ENCODE measurements around the gene SPRR1A.

SPRR1A gene, protein sequence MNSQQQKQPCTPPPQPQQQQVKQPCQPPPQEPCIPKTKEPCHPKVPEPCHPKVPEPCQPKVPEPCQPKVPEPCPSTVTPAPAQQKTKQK

DNA sequence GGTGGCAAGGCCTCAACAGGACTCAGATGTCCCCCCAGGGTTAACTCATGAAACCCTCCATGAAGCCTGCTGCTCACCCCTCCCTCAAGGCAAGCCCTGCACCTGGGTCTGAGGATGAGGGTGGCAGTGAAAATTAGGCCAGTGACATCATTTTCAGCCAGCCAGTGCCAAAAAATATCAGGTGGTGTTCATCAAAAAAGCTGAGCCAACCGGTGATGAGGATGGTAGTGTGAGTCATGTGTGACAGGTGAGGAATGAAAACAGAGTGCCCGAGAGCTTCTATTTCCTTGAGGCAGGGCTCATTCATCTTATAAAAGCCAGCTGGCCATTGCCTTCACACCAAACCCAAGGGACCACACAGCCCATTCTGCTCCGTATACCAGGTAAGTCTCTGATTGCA, at the start of gene SPRR1A:
Gene SPRR1A (plus strand): TSS at position 339 of the 400 bp plus-strand sequence. CDS start 1,150 bp downstream, outside the sequence.
- no peak for DNase-seq (ENCODE audit: low spot score)

DNA sequence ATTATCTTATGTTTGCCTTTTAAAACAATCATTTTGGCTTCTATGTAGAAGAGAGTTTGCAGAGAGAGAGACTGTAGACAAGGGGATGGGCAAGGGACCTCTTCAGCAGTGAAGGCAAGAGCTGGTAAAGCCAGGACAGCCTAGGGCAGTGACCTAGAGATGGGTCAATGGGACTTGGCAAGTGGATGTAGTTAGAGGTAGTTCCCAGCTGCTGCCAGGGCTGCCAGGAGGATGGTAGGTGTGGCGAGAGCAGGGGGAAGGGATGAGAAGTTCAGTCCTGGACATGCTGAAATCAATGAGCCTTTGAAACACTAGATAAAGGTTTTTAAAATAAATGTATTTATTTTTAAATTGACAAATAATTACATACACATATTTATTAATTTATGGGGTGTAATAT, 43.3 kb upstream of the SPRR1A start:
- DNase-seq (ENCODE audit: low spot score): no peak

DNA sequence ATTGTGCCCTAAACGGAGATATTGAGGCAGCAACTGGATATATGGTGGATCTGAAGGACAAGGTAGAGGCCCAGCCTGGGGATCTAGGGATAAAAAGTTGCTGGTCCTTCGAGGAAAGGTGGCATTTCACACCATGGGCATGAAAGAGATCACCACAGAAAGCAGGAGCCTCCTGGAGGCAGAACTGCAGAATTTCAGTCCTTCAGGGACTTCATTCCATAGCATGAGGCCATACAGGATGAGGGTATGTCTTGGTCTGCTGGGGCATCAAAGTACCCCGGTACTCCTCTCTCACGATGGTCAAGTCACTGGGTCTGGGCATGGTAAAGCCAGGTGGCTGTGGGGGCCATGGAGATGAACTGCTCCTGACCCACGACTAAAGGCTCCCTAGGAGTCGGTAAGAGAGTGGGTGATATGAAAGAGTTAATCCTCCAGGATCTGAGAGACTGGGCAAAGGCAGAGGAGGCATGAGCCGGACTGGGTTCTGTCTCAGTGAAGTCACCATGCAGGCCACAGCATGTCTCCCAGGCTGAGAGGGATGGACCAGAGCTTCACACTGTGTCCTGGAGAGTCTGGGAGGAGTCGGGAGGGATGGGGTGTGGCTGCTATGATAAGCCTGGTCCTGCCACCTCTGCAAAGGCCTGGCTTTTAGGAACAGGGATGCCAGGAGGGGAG, 42.7 kb upstream of the SPRR1A start:
- DNase-seq (ENCODE audit: low spot score): no peak

DNA sequence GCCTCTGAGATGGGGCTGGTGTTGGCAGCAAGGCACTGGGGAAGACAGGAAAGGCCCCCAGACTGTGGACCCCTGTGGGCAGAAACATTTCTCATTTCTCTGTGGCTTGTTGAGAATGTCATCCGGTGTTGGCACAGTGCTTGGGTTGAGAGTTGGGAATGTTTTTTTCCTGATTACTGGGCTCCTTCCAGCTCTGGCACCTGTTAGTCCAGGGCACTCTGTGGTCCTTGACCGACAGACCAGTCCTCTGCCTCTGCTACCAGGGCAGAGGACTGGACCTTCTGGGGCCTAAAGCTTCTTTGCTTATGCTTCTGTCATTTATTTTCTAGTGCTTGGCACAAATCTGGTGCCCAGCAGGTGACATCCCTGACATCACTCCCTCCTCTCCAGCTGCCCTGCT, 41.7 kb upstream of the SPRR1A start:
- DNase-seq (ENCODE audit: low spot score): no peak

DNA sequence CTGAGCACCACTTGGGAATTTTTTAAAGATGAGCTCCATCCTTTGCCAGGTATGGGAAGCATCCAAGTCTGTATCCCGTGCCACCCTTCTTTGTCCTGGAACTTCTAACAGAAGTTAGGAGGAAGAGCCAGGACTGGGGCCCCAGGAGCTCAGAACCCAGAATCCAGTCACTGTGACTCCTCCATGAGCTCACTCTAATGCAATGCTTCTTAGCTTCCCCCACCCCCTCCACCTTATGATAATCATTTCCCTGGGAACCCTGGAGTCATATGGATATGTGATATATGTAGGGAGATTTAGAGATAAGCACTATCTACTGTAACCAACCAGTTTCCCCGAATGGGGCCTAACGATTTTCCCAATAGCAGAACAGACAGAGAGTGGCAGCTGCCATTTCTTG, 37.6 kb upstream of the SPRR1A start:
- no peak for DNase-seq (ENCODE audit: low spot score)

DNA sequence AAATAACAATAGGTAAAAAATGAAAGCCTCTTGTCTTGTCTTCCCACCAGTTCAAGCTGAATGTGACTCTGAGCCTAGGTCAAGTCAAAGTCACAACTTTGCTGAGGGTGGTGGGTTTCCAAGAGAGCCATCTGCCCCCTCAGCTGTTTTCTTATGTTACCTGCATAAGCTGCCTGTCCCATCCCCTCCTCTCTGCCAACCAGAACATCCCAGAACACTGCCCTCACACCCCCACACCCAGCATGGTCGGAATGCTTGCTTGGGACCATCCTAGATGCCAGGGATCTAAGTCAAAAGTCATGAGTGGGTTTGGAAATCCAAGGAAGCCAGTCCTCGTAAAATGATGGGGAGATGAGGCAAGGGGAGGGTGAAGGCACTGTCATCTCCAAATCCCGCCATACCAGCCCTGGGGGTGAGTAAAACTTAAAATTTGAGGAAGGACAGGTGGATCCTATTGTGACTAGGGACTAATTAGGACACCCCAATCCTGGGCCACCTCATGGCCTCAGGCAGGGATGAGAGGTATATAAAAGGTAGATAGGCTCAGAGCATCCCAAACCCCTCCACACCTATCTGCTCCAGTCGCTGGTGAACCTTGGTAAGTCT, 37.1 kb upstream of the SPRR1A start, which contains the start of gene SPRR5:
Gene SPRR5 (plus strand): TSS at position 556 of the 606 bp plus-strand sequence. CDS start 1,349 bp downstream, outside the sequence.
- no peak for DNase-seq (ENCODE audit: low spot score)

DNA sequence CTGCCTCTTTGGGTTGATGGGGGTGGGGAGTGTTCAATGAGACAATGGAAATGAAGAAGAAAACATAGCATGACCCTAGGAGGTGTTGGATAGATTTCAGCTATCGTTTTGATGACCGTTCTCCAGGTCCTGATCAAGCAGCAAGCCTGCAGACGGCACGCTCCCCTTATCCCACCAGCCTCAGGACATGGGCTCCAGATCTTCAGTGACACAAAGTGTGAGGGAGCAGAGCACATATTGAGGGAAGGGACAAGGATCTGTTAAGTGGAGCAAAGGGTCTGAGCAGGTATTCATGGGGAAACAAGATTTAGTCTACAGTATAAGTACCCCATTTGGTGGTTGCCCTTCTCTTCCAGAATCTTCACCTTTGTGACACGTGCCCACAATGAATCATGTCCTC, 32.2 kb upstream of the SPRR1A start:
- DNase-seq (ENCODE audit: low spot score): no peak

DNA sequence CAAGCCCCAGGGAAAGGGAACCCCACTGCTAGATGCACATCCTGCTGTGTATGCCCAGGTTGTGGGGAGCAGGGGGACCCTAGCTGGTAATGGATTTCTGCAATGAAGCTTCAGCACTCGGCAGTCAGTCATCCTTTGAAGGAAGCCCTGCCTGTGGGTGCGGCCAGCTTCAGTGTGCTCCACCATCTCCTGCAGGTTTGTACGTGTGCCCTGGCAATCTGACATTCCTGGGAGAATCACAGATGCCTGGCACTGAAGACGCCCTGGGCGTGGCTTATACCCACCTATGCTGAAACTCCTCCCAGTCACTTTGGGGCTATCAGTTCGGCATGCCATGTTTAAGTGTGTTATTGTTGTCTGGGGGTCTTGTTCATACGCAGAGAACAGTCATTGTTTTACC, 30.1 kb upstream of the SPRR1A start:
- no peak for DNase-seq (ENCODE audit: low spot score)

DNA sequence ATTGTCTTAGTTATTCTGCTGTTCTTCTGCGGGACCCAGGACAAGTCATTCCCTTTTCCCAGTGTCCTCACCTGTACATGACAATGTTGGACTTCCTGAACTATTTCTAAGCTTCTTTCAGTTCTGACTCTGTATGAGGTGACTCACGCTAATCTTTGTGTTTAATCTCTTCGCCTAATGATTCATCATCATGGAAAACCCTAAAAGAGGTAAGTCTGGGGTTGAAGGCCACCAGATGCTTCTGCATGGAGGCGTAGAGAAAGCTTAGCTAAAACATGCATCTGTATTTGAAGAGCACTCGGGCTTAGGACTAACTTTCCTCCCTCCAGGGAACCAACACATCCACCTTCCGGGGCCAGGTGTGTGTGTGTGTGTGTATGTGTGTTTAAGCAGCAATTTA, 29.4 kb upstream of the SPRR1A start:
- no peak for DNase-seq (ENCODE audit: low spot score)

DNA sequence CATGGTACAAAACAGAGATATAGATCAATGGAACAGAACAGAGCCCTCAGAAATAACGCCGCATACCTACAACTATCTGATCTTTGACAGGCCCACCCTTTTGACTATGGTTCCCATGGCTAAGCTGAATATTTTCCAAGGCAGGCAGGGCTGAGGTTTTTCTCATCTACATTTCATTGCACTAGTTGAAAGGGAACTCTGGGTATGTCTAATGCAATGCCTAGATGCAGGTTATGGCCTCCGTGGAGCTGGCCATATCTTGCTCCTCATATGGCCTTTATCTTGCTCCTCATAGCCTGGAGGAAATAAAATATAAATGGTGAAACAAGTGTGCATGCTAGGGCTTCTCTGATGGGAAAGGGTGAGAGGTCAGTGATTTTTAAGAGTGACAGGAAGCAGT, 26.3 kb upstream of the SPRR1A start:
- DNase-seq (ENCODE audit: low spot score): no peak

DNA sequence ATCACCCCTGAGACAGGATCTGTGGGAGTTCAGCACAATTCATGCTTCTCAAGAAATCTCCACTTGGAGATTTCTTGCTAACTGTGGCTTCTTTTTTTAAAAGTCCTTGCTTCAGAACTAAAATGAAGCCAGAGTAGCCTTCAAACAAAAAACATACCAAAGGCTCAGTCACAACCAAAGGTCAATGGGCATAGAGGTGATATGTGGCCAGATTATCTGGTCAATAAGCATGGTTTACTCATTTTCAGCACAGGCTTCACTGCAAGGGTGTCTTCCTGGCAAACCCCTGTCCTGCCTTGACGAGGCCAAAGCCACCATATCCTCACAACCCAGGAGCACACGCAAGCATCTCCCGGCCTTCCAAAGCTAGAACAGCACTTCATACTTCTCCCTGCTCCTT, 24.6 kb upstream of the SPRR1A start:
- DNase-seq (ENCODE audit: low spot score): no peak

DNA sequence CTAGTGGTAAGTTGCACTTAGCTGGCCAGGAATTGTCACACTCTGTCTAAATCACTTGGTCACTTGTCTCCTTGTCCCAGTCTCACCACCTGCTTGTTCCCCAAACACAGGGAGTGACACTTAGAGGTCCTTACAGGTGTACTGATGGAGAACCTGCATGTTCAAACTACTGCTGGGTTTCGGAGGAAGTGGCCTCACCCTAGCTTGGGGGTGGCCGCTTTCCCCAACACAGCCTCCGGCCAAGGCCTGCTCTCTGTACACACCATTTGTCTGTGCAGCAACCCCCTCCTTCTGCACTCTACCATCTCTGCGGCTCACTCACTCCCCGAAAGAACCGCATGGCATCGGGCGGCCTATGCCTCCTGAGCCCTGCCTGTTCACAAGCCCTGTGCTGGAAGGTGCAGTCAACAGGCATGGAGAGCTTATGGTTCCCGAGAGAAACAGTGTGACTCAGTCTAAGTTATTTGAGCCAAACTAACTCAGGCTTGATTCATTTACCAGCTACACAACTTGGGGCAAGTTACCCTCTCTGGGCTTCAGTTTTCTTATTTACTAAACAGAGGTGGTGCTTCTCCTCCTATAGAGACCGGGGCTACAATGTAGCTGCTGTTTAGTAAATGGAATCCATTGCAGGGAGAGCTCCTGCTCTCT, 24.0 kb upstream of the SPRR1A start:
- no peak for DNase-seq (ENCODE audit: low spot score)

DNA sequence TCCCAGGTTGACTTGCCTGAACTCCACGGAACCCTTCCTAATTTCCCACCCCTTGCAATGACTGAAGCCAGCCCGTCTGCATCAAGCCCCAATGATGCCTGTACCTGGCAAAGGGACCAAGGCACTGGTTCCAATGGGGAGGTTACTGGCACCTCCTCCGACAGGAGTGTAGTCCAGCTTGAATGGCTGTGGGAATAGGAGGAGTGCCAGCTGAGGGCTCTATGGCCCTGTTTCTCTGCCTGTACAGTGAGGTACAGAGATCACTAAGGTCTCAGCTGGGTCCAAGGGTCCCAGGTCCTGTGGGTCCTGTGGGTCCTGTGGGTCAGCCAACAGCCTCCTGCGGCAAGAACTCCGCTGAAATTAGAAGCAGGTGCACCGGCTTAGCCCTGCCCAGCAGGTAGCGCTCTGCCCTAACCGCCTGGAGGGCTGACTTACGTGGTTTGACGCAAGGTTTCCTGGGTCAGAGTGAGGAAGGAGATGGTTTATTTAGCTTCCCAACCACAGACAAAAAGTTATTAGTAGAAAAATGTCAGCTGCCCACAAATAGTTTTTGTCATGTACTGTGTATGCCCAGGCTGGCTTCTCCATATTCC, 23.3 kb upstream of the SPRR1A start:
- no peak for DNase-seq (ENCODE audit: low spot score)

DNA sequence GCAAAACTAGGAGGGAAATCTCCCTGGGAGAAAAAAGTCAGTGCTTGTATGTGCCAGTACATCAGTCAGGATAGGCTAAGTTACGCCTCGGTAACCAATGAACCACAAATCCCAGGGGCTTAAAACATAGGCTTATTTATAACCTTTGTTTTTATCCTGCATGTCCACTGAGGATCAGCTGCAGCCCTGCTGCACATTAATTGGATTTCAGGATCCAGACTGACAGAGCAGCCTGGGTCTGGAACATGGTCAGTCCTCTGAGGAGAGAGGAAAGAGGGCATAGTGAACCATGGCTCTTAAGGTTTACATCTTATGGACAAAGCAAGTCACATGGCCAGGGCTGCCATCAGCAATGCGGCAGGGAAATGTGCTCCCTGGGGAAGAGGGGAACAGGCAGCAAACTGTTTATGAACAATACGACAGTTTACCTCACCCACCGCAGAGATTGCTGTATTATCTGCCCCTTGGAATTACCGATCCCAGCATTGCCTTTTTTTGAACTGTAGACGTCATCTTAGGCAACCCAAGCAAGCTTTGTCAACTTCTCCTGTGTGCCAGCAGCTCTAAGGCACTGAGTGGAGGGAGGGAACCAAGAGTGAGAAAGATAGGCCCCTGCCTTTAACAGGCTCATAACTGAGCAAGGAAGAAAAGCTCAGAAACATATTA, 22.5 kb upstream of the SPRR1A start:
- DNase-seq (ENCODE audit: low spot score): no peak

DNA sequence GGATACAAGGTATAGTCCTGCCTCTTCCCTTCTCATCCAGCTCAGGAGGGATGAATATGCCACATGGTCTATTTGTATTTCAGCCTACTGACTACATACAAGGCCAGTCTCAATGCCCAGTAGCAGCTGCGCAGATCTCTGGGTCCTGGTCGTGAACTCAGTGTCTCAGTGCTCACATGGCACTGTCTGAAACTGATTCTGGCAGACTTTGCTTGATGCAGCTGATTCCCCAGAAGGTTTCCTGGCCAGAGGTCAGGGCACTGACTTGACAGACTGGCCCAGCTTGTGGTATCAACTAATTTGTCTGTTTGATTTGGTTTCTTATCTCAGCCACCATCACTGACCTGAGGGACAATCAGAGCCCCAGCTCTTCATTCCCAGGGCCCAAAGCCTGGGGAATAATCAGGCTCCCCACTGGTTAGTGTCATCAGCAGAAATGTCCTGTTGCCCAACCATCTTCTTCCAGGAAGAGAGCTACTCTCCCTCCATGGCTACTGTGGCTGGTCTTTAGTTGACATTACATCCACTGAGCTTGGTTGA, 20.9 kb upstream of the SPRR1A start:
- no peak for DNase-seq (ENCODE audit: low spot score)

DNA sequence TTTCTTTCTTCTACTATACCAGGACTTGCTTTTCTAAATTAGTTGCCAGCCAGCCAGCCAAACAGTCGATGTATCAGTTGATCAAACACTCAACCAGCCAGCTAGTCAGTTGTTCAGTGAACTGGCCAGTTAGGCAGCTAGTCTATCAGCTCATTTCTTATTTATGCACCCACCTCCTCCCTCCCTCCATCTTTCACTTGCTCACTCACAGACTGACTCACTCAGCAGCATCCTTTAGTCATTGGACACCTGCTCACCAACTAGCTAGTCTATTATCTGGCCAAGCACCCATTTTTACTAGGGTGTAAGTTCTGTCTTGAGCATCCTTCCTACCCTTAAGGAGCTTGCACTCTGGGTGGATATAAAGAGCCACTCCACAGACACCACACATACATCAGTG, 19.3 kb upstream of the SPRR1A start:
- no peak for DNase-seq (ENCODE audit: low spot score)

DNA sequence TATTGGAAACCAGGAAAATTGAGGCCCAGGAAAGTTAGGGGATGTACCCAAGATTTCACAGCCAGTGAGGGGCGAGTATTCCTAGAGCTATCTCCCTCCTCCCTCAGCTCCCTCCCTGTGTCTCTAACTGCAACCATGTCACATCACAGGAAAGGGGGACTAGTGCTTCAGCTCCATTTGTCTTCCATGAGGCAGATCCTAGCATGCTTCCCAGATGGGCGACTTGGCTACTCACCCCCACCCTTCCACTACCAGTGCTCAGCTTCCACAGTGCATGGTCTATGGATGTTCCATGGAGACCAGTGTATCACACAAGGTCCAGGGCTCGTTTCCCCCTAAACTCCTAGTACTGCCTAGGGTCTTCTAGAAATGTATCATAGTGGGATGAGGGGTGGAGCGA, 18.0 kb upstream of the SPRR1A start:
- DNase-seq (ENCODE audit: low spot score): no peak

DNA sequence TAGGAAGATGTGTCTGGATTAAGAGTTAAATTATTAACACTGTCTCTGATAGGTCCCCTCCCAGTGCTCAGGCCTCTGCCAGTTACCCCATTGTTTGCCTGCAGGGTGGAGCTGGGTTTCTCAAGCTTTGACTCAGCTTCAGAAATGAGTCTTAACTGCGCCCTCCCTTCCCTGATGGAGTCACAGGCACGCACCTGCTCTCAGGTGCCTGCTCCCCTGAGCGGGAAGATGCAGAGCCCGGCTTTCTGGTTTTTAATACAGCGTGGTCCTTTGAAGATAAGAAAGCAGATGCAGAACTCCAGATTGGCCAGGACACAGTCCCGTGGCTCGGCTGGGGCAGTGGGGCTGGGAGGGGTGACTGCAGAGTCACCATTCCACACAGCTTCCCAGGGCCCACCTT, 16.7 kb upstream of the SPRR1A start:
- no peak for DNase-seq (ENCODE audit: low spot score)

DNA sequence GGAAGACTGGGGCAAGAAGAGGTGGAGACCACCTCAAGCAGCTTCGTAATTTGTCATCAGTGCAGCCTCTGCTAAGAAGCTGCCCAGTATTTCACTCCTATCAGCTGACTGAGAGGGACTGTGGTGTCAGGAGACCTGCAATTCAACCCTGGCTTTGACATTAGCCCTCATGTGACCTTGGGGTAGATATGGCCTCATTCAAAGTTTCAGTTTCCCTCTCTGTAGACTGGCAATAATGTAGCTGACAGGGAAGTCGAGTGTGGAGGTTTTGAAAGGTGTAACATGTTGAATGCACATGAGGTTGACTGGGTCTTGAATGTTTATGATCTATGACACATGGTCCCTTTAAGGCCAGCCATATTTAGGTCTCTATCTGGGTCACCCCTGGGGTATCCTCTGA, 15.6 kb upstream of the SPRR1A start:
- no peak for DNase-seq (ENCODE audit: low spot score)

DNA sequence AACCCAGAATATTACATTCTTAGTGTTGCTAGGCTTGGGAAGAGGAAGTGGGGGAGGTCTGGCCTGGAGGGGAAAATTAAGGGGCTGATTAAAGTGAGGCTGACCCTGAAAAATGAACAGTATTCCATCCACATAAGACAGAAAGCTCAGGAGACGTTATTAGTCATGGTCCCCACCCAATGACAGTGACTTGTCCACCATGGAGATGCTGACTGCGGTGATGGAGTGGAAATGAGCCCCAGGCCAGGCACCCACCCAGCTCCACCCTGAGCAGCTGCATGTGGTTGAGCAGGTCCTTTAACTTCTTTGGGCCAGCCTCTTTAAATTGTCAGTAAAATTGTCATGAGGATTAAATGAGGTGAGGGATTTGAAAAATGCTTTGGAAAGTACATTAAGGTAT, 14.8 kb upstream of the SPRR1A start:
- DNase-seq (ENCODE audit: low spot score): no peak

DNA sequence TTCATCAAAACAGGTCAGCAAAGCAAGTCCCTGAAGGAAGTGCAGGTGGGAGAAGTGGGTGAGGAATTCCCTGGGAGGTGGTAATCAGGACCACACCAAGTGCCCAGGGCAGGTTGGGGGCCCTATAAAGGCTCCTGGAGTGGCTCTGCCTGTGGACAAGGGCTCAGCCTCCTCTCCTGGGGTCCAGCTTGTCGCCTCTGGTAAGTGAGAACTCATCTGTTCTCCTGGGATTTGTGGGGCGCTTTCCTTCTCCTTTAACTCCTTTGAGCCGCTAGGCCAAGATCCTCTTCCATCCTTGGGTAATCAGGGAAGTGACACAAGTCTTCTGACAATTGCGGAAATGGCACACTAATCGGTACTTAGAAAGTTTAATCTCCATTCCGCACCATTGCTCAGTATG, 13.4 kb upstream of the SPRR1A start, which contains the start of gene SPRR4:
Gene SPRR4 (plus strand): TSS at position 154 of the 400 bp plus-strand sequence. CDS start 1,243 bp downstream, outside the sequence.
- no peak for DNase-seq (ENCODE audit: low spot score)
